HG02763 (cell line): ENCODE data around the gene DUSP22.
A peak's percentile ranks its signal among the peaks of the same experiment; 100 is the strongest.

Source experiments
- ATAC-seq: cut with Tn5 transposase; IDR thresholded peaks from one replicate; pipeline ENCODE4 v1.9.1; 2021; ENCODE audit warnings: mild to moderate bottlenecking, moderate library complexity; ENCODE audit not compliant: unreplicated experiment

Gene DUSP22

DNA sequence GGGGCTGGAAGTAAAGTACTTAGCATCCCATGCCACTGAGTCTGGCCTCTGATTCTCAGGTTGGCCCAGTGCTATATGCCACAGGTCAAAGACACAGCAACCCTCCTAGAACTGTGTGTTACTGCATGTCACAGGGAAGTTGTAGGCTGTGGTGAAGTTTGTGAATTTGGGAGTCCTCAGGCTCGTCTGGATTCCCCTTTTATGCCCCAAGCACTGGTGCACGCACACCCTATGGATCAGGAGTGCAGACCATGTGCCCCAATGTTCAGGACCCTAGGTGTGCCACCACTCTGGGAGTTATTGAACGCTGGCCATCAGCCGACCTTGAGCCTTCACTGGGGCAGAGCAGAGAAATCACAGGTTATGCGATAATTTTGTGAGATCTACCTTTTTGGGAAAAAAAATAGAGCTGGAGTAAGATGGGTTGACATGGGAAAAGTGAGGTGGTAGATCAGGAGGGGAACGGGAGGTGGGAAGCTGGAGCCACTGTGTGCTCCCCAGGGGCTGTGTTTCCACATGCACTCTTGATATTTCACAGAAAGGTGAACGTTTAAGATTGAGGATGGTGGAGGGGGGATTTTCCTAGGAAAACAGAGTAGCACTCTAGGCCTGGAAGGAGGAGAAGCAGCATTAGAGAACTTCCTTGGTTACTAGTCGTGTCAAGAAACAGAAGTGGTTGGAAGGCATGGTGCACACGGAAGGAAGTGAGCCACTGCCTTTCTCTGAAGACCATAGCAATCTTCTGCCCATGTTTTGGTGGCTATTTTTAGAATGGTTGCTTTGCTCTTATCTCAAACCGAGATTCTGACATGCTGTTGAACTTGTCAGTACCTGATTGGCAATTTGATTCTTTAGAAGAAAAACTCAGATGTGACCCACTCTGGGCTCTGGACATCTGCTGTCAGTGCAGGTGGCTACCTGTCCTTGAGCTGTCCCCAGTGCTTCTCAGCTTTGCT is 44.1 kb downstream of the DUSP22 start:
- ATAC-seq = peak; percentile 31

- ATAC-seq = no peak
Measured at GRCh38 chr6:337805-338368, 45.6 kb downstream of the DUSP22 start.

GRCh38 chr6:338815-339262 is 46.6 kb downstream of the DUSP22 start:
- ATAC-seq = no peak

DNA sequence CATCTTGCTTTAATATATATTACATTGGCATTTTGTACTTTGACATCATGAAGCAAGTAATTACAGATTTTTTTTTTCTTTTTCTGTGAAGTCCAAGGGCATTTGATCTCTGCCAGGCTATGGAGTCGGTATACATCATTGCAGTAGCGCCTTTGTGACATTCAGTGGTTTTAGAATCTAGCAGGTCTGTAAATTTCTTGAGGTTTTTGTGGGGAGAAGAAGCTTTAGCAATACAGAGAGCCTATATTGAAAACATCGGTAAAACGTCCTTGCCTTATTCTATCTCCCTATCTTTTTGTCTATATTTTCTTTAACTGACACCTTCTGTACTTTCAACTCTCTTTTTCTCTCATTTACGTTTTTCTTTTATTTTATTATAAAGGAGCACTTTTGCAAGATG is 47.2 kb downstream of the DUSP22 start:
- ATAC-seq = no peak

DNA sequence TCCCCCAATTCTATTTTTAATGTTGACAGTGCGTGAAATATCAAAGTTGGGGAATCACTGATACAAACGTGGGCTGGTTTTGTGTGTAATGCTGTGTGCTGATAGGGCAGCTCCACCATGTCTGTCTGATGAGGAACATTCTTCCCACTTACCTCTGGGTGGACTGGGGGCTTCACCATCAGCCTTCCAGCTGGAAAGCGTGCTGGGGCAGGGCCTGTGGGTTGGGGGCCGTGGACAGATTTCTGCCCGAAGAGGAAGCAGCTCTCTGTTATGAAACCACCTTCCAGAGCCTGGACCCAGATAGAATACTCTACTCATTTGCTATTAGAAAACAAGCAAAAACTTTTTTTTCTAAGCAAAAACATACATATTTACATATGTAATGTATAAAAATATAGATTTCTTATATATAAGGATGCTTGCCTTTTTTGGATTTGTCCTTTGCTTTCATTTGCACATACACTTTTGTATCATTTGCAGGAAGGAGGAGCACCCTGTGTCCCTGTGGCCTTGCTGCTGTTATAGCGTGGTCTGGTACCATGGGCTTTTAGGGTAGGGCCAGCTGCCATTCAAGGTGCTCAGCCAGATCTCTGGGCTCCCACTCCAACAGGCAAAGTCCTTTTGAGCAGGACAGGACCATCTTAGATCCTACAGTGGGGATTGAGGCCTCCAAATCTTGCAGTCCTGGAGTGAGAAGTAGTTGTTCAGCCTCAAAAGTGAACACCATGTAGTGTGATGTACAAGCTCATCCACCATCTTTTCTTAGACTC is 48.1 kb downstream of the DUSP22 start:
- ATAC-seq = no peak

DNA sequence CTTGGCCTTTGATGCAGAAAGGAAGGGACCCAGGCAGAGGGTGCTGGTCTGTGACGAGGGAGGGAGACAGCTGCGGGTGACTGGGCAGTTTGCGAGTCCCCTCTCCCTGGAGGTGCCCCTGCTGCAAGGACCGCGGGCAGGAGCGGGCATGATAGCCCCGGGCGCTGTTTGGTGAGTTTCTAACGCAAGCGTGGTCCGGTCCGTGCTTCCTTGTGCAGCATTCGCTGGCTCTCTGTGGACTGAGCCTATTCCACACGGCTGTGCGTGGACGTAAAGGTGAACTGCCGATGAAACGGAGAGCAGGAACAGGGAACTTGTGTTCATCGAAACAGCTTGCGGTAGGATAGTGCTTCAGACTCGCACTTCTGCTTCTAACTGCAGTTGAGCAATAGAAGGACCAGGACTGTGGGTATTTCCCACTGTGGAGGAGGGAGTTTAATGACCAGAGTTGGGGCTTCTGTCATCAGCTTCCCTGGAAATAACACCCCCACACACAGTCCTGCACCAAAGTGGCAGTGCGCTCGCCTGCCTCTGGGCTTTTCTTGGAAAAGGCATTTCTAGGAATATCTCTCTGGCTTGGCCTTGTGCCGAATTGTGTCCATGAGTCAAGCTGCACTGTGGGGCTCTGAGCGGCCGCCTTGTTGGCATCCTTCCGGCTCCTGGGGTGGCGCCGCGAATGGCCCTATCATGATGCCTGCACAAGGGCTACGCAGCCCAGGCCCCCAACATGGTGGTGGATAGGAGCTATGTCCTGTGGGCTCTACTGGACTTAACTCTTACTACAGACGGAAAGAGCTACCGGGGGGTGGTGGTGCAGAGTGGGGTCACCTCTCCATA is 48.9 kb downstream of the DUSP22 start:
- peak; percentile 36 for ATAC-seq

DNA sequence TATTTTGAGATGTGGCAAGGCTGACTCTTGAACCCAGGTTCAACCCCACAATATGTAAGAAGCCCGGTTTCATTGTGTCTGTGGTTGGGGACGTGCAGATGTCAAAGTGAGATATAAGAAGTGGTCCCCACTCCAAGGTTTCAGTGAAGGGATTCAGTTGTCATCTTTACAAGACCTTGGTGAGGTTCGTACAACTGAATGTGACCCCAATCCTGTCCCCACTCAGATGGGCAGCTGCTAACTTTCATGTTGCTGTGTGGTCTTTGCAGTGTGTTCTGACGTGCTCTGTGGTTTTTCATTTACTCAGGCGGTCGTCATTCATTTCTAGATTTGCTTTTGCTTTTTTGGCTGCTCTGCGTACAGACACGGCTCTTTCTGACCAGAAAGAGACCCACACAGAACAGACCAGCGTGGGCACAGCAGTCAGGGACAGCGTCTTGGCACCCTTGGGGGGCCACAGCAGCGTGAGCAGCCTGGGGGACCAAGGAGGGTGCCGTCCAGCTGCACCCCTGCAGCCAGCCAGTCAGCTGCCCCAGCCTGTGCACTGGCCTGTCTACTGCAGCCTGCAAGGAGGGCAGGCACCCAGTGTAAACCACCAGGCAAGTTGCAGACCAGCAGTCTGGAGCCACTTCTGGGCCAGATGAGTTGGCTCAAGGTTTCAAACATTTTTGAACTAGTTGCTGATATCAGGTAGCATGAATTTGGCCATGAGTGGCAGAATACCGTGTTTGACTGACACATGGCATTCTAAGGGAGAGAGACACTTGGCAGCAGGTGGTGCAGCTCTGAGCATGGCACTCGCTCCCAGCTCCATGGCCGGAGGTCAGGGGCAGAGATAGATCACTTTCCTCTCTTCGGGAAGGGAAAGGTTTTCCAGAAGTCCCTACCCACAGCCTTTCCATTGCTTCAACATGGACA is 49.9 kb downstream of the DUSP22 start:
- ATAC-seq = peak; percentile 53

DNA sequence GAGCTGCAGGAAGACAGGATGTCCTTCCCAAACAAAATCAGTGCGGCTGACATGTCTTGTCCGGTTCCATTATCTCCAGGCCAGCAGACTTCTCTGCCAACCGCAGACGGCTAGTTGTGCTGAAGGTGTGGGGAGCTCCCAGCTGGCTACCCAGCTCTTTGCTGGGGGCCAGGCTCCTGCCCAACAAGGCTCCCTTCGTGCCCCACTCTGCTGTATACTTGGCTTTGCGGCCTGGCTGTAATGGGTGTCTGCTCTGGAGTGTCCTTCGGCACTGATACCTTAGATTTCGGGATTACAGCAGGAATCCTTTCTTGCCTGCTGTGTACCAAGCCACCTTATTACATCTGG is 50.5 kb downstream of the DUSP22 start:
- ATAC-seq = no peak

DNA sequence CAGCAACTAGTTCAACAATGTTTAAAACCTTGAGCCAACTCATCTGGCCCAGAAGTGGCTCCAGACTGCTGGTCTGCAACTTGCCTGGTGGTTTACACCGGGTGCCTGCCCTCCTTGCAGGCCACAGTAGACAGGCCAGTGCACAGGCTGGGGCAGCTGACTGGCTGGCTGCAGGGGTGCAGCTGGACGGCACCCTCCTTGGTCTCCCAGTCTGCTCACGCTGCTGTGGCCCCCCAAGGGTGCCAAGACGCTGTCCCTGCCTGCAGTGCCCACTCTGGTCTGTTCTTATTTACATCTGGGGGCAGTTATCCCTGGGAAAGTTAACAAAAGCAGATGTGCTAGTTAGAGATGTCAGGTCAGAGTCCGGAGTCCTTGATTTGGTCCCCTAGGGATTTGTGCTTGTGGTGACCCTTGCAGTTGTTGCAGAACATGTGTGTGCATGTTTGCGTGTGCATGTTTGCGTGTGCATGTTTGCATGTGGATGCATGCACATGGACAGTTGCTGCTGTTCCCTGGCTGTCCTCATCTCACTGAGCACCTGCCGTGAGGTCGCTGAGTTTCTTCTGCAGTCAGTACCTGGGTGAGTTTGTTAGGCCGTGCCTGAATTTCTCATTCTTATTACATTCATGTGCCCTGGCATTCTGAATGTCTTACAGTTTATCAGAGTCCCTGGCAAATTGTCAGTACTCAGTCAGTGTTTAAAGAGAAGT is 51.1 kb downstream of the DUSP22 start:
- ATAC-seq = no peak

- no peak for ATAC-seq
Measured at GRCh38 chr6:343960-344815, 51.9 kb downstream of the DUSP22 start.

GRCh38 chr6:344816-345340 is 52.6 kb downstream of the DUSP22 start:
- no peak for ATAC-seq

GRCh38 chr6:345747-346385 is 53.6 kb downstream of the DUSP22 start:
- no peak for ATAC-seq

- no peak for ATAC-seq
Measured at GRCh38 chr6:346386-347030, 54.2 kb downstream of the DUSP22 start.

DNA sequence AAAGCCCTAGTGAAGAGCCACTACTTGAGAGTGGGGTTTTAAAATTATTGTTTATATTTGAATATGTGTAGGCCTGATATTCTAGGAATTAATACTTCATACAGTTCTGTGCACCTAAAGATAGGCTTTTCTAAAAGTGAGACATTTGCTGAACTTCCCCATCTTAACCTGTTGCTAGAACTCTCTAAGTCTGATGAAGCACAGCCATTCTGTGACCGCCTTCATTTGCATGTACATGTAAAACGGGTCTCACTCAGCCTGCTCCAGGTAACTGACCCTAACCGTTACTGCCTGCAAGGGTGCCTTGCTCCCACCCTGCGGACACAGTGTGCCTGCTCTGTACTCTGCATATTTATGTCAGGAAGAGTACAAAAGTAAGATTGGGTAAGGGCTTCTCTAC is 54.9 kb downstream of the DUSP22 start:
- ATAC-seq = peak; percentile 83

- no peak for ATAC-seq
Measured at GRCh38 chr6:347951-348859, 55.9 kb downstream of the DUSP22 start.

- no peak for ATAC-seq
Measured at GRCh38 chr6:348860-349396, 56.6 kb downstream of the DUSP22 start.
